Loucy (cell line): ENCODE results near the gene ANXA8L1.
"Not testable (repeated sequence)": the region's sequence is repeated elsewhere in the genome, so short reads cannot be mapped to it uniquely, and the experiment has no call there.

ENCODE experiments used
- H2AFZ ChIP-seq: fragments of 200-600 bp; sonication (generic); 2 replicates; pipeline ENCODE4 v1.6.0; 2016; ENCODE audit warnings: antibody characterized with exemption, mild to moderate bottlenecking, low read length, moderate library complexity
- H3F3A ChIP-seq: fragments of 200-600 bp; 2 replicates; pipeline ENCODE4 v1.6.0; 2016; ENCODE audit warnings: antibody characterized with exemption, low read depth, mild to moderate bottlenecking
- H3K27me3 ChIP-seq: fragments of 200-600 bp; sonication (generic); 2 replicates; pipeline ENCODE4 v1.6.1; 2014; ENCODE audit warnings: low read length, mild to moderate bottlenecking; ENCODE audit not compliant: insufficient read depth, poor library complexity, severe bottlenecking
- H3K36me3 ChIP-seq: fragments of 200-600 bp; sonication (generic); 2 replicates; pipeline ENCODE4 v1.6.1; 2016; ENCODE audit warnings: low read length; ENCODE audit not compliant: insufficient read depth
- H3K4me1 ChIP-seq: fragments of 200-600 bp; sonication (generic); 2 replicates; pipeline ENCODE4 v1.5.1; 2014; ENCODE audit warnings: low read length, mild to moderate bottlenecking; ENCODE audit not compliant: insufficient read depth, poor library complexity, severe bottlenecking
- H3K4me2 ChIP-seq: fragments of 200-600 bp; sonication (generic); 2 replicates; pipeline ENCODE4 v1.6.0; 2014; ENCODE audit warnings: antibody characterized with exemption, low read length, low read depth, mild to moderate bottlenecking; ENCODE audit not compliant: poor library complexity, severe bottlenecking
- H3K4me3 ChIP-seq: fragments of 200-600 bp; sonication (generic); 2 replicates; pipeline ENCODE4 v1.5.1; 2014; ENCODE audit warnings: low read length, mild to moderate bottlenecking, mixed read lengths; ENCODE audit not compliant: poor library complexity, severe bottlenecking
- H3K79me2 ChIP-seq: fragments of 200-600 bp; sonication (generic); 2 replicates; pipeline ENCODE4 v1.6.1; 2014; ENCODE audit warnings: low read length; ENCODE audit not compliant: insufficient read depth
- H3K9ac ChIP-seq: fragments of 200-600 bp; sonication (generic); 2 replicates; pipeline ENCODE4 v1.6.0; 2014; ENCODE audit warnings: mild to moderate bottlenecking, low read depth, low read length, moderate library complexity; ENCODE audit not compliant: poor library complexity, severe bottlenecking
- H3K9me2 ChIP-seq: fragments of 200-600 bp; sonication (generic); replicated peaks from 2 replicates; pipeline ENCODE4 v1.6.1; 2016; ENCODE audit warnings: low read depth, low read length, mixed read lengths
- H3K9me3 ChIP-seq: fragments of 200-600 bp; sonication (generic); 2 replicates; pipeline ENCODE4 v1.6.1; 2014; ENCODE audit warnings: mild to moderate bottlenecking, antibody characterized with exemption, low read length, low read depth; ENCODE audit not compliant: insufficient read depth
- H4K20me1 ChIP-seq: fragments of 200-600 bp; sonication (generic); 2 replicates; pipeline ENCODE4 v1.6.0; 2014; ENCODE audit warnings: antibody characterized with exemption, low read length, mild to moderate bottlenecking; ENCODE audit not compliant: insufficient read depth, poor library complexity, severe bottlenecking

The ANXA8L1 gene

DNA sequence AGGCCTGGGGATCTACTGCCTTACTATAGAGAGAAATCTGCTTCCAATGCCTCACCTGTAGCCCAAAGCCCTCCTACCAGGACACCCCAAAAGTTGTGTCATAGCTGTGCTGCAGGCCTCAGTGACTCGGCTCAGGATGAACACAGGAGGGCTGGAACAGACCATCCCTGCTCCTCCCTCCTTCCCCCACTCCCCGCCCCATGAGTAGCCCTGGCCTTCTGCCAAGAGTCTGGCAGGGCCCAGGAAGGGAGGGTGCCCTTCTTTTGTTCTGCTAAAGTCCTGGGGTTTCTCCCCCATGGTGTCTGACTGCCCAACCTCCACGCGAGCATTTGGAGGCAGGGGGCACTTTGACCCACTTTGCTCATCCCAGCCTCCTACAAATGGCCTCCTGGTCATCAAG, 65.4 kb downstream of the ANXA8L1 start:
- H4K20me1 ChIP-seq, H3F3A ChIP-seq, H3K27me3 ChIP-seq, H3K4me3 ChIP-seq, H2AFZ ChIP-seq, H3K4me1 ChIP-seq, H3K9me3 ChIP-seq, H3K79me2 ChIP-seq, H3K36me3 ChIP-seq, H3K9me2 ChIP-seq, H3K9ac ChIP-seq, H3K4me2 ChIP-seq: not testable (repeated sequence)
